ENCODE results near the gene FNIP2. TPM values are rescaled to one million over a fixed set of nuclear protein-coding genes. Genes with fewer than 3 reads are reported as not detected.

The FNIP2 gene
- total and polyA plus RNA-seq, 9 of the 15 experiments (the other 6 are each of a cell fraction or from before 2014, with no cell fraction given) = 1.7 to 15.5 (median 8.3) TPM

- TF ChIP-seq, protein P1, sequence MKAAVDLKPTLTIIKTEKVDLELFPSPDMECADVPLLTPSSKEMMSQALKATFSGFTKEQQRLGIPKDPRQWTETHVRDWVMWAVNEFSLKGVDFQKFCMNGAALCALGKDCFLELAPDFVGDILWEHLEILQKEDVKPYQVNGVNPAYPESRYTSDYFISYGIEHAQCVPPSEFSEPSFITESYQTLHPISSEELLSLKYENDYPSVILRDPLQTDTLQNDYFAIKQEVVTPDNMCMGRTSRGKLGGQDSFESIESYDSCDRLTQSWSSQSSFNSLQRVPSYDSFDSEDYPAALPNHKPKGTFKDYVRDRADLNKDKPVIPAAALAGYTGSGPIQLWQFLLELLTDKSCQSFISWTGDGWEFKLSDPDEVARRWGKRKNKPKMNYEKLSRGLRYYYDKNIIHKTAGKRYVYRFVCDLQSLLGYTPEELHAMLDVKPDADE (conservative IDR thresholded peaks at IDR 0.05; ENCODE audit: control insufficient read depth, low read depth, low read length) = no peak
- TF ChIP-seq ZNF445 (CRISPR knock-in tag; IDR thresholded peaks at IDR 0.05; ENCODE audit: low read depth) (no peak), ZNF696 (CRISPR knock-in tag; conservative IDR thresholded peaks at IDR 0.05) (no peak), CGGBP1 (CRISPR knock-in tag; IDR thresholded peaks at IDR 0.05) (no peak), KAT2B (IDR thresholded peaks at IDR 0.05; ENCODE audit: low read depth, low read length) (no peak), MAFG (tag; conservative IDR thresholded peaks at IDR 0.05) (peak; percentile 40; the same call in 1 of the 2 replicates), RFX5 (IDR thresholded peaks at IDR 0.05; ENCODE audit: low read depth, low read length) (no peak), TAF1 (IDR thresholded peaks at IDR 0.05; ENCODE audit: control insufficient read depth, extremely low read depth, insufficient read depth, low read length, severe bottlenecking) (no peak), HEY1 (CRISPR knock-in tag; IDR thresholded peaks at IDR 0.05; ENCODE audit: borderline replicate concordance) (no peak), BCL6 (CRISPR knock-in tag; IDR thresholded peaks at IDR 0.05) (no peak), ZNF311 (CRISPR knock-in tag; IDR thresholded peaks at IDR 0.05) (no peak), SETDB1 (IDR thresholded peaks at IDR 0.05; ENCODE audit: low read length) (no peak), TEAD1 (CRISPR knock-in tag; IDR thresholded peaks at IDR 0.05) (peak; percentile 42 to 64; a peak in 2 of 4 replicates), HSF4 (CRISPR knock-in tag; IDR thresholded peaks at IDR 0.05; ENCODE audit: borderline replicate concordance) (no peak), ZNF140 (CRISPR knock-in tag; IDR thresholded peaks at IDR 0.05) (no peak), GATA2 (CRISPR knock-in tag; IDR thresholded peaks at IDR 0.05) (peak; percentile 49; the same call in 1 of the 2 replicates), SMARCE1 (IDR thresholded peaks at IDR 0.05) (peak; percentile 60; the same call in 1 of the 2 replicates)
- TF ChIP-seq, protein P2, sequence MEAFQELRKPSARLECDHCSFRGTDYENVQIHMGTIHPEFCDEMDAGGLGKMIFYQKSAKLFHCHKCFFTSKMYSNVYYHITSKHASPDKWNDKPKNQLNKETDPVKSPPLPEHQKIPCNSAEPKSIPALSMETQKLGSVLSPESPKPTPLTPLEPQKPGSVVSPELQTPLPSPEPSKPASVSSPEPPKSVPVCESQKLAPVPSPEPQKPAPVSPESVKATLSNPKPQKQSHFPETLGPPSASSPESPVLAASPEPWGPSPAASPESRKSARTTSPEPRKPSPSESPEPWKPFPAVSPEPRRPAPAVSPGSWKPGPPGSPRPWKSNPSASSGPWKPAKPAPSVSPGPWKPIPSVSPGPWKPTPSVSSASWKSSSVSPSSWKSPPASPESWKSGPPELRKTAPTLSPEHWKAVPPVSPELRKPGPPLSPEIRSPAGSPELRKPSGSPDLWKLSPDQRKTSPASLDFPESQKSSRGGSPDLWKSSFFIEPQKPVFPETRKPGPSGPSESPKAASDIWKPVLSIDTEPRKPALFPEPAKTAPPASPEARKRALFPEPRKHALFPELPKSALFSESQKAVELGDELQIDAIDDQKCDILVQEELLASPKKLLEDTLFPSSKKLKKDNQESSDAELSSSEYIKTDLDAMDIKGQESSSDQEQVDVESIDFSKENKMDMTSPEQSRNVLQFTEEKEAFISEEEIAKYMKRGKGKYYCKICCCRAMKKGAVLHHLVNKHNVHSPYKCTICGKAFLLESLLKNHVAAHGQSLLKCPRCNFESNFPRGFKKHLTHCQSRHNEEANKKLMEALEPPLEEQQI (IDR thresholded peaks at IDR 0.05) = no peak
- TF ChIP-seq, protein P3, sequence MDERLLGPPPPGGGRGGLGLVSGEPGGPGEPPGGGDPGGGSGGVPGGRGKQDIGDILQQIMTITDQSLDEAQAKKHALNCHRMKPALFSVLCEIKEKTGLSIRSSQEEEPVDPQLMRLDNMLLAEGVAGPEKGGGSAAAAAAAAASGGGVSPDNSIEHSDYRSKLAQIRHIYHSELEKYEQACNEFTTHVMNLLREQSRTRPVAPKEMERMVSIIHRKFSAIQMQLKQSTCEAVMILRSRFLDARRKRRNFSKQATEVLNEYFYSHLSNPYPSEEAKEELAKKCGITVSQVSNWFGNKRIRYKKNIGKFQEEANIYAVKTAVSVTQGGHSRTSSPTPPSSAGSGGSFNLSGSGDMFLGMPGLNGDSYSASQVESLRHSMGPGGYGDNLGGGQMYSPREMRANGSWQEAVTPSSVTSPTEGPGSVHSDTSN (CRISPR knock-in tag; IDR thresholded peaks at IDR 0.05; ENCODE audit: low read depth) = no peak
- TF ChIP-seq, protein P3 (tag; conservative IDR thresholded peaks at IDR 0.05; ENCODE audit: low read depth) = peak; percentile 68; the same call in 1 of the 2 replicates
- TF ChIP-seq, protein P4, sequence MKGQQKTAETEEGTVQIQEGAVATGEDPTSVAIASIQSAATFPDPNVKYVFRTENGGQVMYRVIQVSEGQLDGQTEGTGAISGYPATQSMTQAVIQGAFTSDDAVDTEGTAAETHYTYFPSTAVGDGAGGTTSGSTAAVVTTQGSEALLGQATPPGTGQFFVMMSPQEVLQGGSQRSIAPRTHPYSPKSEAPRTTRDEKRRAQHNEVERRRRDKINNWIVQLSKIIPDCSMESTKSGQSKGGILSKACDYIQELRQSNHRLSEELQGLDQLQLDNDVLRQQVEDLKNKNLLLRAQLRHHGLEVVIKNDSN (CRISPR knock-in tag; IDR thresholded peaks at IDR 0.05) = no peak
Measured at GRCh38 chr4:158929939-158930638, 161.3 kb downstream of the FNIP2 start (continued).

All from K562 (cell line).